ENCODE results near the gene AADAT.

AADAT gene

GRCh38 chr4:170027181-170027829 is 62.5 kb downstream of the AADAT start:
- DNase-seq (ENCODE audit: low spot score) = peak; percentile 94

GRCh38 chr4:170026253-170027021 is 63.3 kb downstream of the AADAT start, which contains the start of gene MFAP3L:
Gene MFAP3L (minus strand): TSS chr4:170026395. CDS start chr4:170005877, 20,518 bp downstream.
- peak; percentile 98 for DNase-seq (ENCODE audit: low spot score)

- no peak for DNase-seq (ENCODE audit: low spot score)
Observed at GRCh38 chr4:170025523-170026252, 64.1 kb downstream of the AADAT start.

GRCh38 chr4:170022211-170022610 is 67.5 kb downstream of the AADAT start:
- no peak for DNase-seq (ENCODE audit: low spot score)

GRCh38 chr4:170017252-170017651 is 72.5 kb downstream of the AADAT start:
- DNase-seq (ENCODE audit: low spot score) = no peak

- no peak for DNase-seq (ENCODE audit: low spot score)
Observed at GRCh38 chr4:170015285-170015684, 74.5 kb downstream of the AADAT start.

GRCh38 chr4:170014359-170015011 is 75.3 kb downstream of the AADAT start:
- DNase-seq (ENCODE audit: low spot score) = no peak

GRCh38 chr4:170012629-170012958 is 77.2 kb downstream of the AADAT start:
- DNase-seq (ENCODE audit: low spot score) = no peak

GRCh38 chr4:170011921-170012628 is 77.7 kb downstream of the AADAT start:
- no peak for DNase-seq (ENCODE audit: low spot score)
